ENCODE results near the gene NEURL3. TPM values are rescaled to one million over a fixed set of nuclear protein-coding genes. Genes with fewer than 3 reads are reported as not detected.

The NEURL3 gene
- total and polyA plus RNA-seq, 9 of the 15 experiments (the other 6 are each of a cell fraction or from before 2014, with no cell fraction given): not detected

- TF ChIP-seq CTCF (IDR thresholded peaks at IDR 0.05 in 2 of 3, conservative IDR thresholded peaks at IDR 0.05 in 1 of 3; ENCODE audit: insufficient read depth in 2 of 3, low read depth in 1 of 3, low read length in 3 of 3): peak; percentile 74 to 94 (median 79)
- TF ChIP-seq ZBTB7A (IDR thresholded peaks at IDR 0.05; ENCODE audit: borderline replicate concordance, control insufficient read depth, low read depth, low read length): peak; percentile 57; the same call in 1 of the 2 replicates
- TF ChIP-seq SMC3 (conservative IDR thresholded peaks at IDR 0.05; ENCODE audit: insufficient read depth, low read depth, low read length): peak; percentile 61; the same call in 1 of the 2 replicates
- TF ChIP-seq NEUROD1 (IDR thresholded peaks at IDR 0.05; ENCODE audit: borderline replicate concordance, low read depth, low read length, partially characterized antibody): no peak
- no peak for TF ChIP-seq ZNF253 (CRISPR knock-in tag; conservative IDR thresholded peaks at IDR 0.05)
- TF ChIP-seq POLR3G (IDR thresholded peaks at IDR 0.05; ENCODE audit: extremely low read depth, insufficient read length, insufficient replicate concordance): no peak
- TF ChIP-seq RB1 (IDR thresholded peaks at IDR 0.05; ENCODE audit: low read depth): peak; percentile 54; the same call in 1 of the 2 replicates
- TF ChIP-seq STAG1 (CRISPR knock-in tag; IDR thresholded peaks at IDR 0.05; ENCODE audit: borderline replicate concordance): peak; percentile 64
- peak; percentile 42; the same call in 1 of the 2 replicates for TF ChIP-seq REST (IDR thresholded peaks at IDR 0.05; ENCODE audit: borderline replicate concordance)
- TF ChIP-seq REST (CRISPR knock-in tag; IDR thresholded peaks at IDR 0.05; ENCODE audit: low read depth): no peak
- peak; percentile 44; the same call in 1 of the 2 replicates for TF ChIP-seq SPI1 (IDR thresholded peaks at IDR 0.05; ENCODE audit: borderline replicate concordance, low read depth, low read length)
- TF ChIP-seq TEAD1 (CRISPR knock-in tag; IDR thresholded peaks at IDR 0.05): 0 out of 4 replicates have a peak, but pooled peaks have one; percentile 29 to 37
- TF ChIP-seq MTA3 (IDR thresholded peaks at IDR 0.05; ENCODE audit: borderline replicate concordance): 0 out of 2 replicates have a peak, but pooled peaks have one; percentile 40
- no peak for TF ChIP-seq ZNF551 (CRISPR knock-in tag; IDR thresholded peaks at IDR 0.05)
- peak; percentile 30 for TF ChIP-seq FIP1L1 (IDR thresholded peaks at IDR 0.05; ENCODE audit: low read depth, low read length, poor library complexity, severe bottlenecking)
- TF ChIP-seq KDM4B (IDR thresholded peaks at IDR 0.05; ENCODE audit: borderline replicate concordance in 2 of 2, low read depth in 1 of 2): no peak
- no peak for TF ChIP-seq NCOA4 (IDR thresholded peaks at IDR 0.05; ENCODE audit: partially characterized antibody)
These were observed 49.4 kb upstream of the NEURL3 start (continued) for GRCh38 chr2:96554293-96555145.

Data from K562 (cell line).